GM12878 (cell line): ENCODE measurements around the gene DCK. TPM values are rescaled to one million over a fixed set of nuclear protein-coding genes. Genes with fewer than 3 reads are reported as not detected.
A peak's percentile ranks its signal among the peaks of the same experiment; 100 is the strongest.

Source experiments
- ATAC-seq: fragments of 200-7000 bp; cut with Tn5 transposase; 3 replicates; pipeline ENCODE4 v1.9.1; 2020; ENCODE audit warnings: mild to moderate bottlenecking, moderate library complexity
- BruUV-seq: library from RNA; stranded (reverse); fragments of 400-500 nt; replicated peaks from 2 replicates; lab custom pipeline; 2021; lab: Mats Ljungman, UMichigan
- CTCF ChIA-PET: fragments of 300-600 bp; sonication (Branson Sonifier 250); formaldehyde crosslinking; extraction: SDS; loops from one replicate; lab custom pipeline; 2021; ENCODE audit warnings: inconsistent platforms; lab: Yijun Ruan, JAX
- POLR2A ChIA-PET: fragments of 350-600 bp; formaldehyde crosslinking; extraction: SDS; loops from one replicate; lab custom pipeline; 2021; ENCODE audit warnings: inconsistent platforms; lab: Charles Lee
- RAD21 ChIA-PET: fragments of 300-600 bp; sonication (Branson Sonifier 250); formaldehyde crosslinking; loops from one replicate; lab custom pipeline; 2023; ENCODE audit warnings: antibody characterized with exemption; ENCODE audit not compliant: unreplicated experiment; lab: Charles Lee
- SMC1A ChIA-PET: fragments of 300-600 bp; sonication (Branson Sonifier 250); formaldehyde crosslinking; loops from one replicate; lab custom pipeline; 2023; ENCODE audit not compliant: unreplicated experiment, uncharacterized antibody; lab: Charles Lee
- DNase-seq: peaks from one replicate; pipeline ENCODE4 v3.0.0-alpha.2; 2011; ENCODE audit warnings: low read depth, low spot score
- FAIRE-seq: peaks from 3 replicates; lab custom pipeline; 2011; peaks lifted over from hg19 to GRCh38; lab: Jason Lieb, UNC
- H2AFZ ChIP-seq: 2 replicates; pipeline ENCODE4 v1.6.0; 2011; ENCODE audit warnings: low read depth, low read length, control low read depth; ENCODE audit not compliant: control insufficient read depth
- H3K27ac ChIP-seq: 2 replicates; pipeline ENCODE4 v1.5.1; 2011; ENCODE audit warnings: control low read depth; ENCODE audit not compliant: control insufficient read depth, insufficient read depth
- H3K27me3 ChIP-seq, 2 experiments: replicated peaks in 1 of 2; 2 replicates each; pipeline versions ENCODE4 v1.6.0 to v1.6.1; 2011; ENCODE audit warnings: low read length in 1 of 2; ENCODE audit not compliant: control insufficient read depth in 2 of 2, insufficient read depth in 2 of 2
- H3K36me3 ChIP-seq, 2 experiments: 2 replicates each; pipeline ENCODE4 v1.5.1; 2011; ENCODE audit warnings: low read length in 1 of 2; ENCODE audit not compliant: control insufficient read depth in 2 of 2, insufficient read depth in 2 of 2
- H3K4me1 ChIP-seq: 2 replicates; pipeline ENCODE4 v1.6.1; 2011; ENCODE audit warnings: mild to moderate bottlenecking, low read length, moderate library complexity, mixed read lengths; ENCODE audit not compliant: control insufficient read depth, insufficient read depth
- H3K4me2 ChIP-seq: 2 replicates; pipeline ENCODE4 v1.6.0; 2011; ENCODE audit warnings: control low read depth; ENCODE audit not compliant: control insufficient read depth, insufficient read depth
- H3K4me3 ChIP-seq: fragments of 200-600 bp; sonication (generic); 2 replicates; pipeline ENCODE4 v1.5.1; 2016
- H3K79me2 ChIP-seq: 2 replicates; pipeline ENCODE4 v1.6.0; 2011; ENCODE audit warnings: low read length; ENCODE audit not compliant: control insufficient read depth, insufficient read depth
- H3K9ac ChIP-seq: 2 replicates; pipeline ENCODE4 v1.8.0; 2011; ENCODE audit warnings: low read length, control low read depth, mixed read lengths; ENCODE audit not compliant: control insufficient read depth, insufficient read depth
- H3K9me3 ChIP-seq: replicated peaks from 3 replicates; pipeline ENCODE4 v1.5.1; 2011; ENCODE audit warnings: mild to moderate bottlenecking, low read length; ENCODE audit not compliant: control insufficient read depth, insufficient read depth
- H4K20me1 ChIP-seq: 2 replicates; pipeline ENCODE4 v1.6.0; 2011; ENCODE audit not compliant: control insufficient read depth, insufficient read depth
- CTCF ChIP-seq, 3 experiments: IDR thresholded peaks in 2 of 3; conservative IDR thresholded peaks in 1 of 3; 2 replicates each; pipeline ENCODE4 v1.5.1; 2011; ENCODE audit warnings: low read depth in 3 of 3, low read length in 3 of 3, mild to moderate bottlenecking in 3 of 3, control low read depth in 2 of 3, moderate library complexity in 2 of 3, inconsistent platforms in 1 of 3, mixed read lengths in 1 of 3; ENCODE audit not compliant: control insufficient read depth in 2 of 3, insufficient read depth in 1 of 3; ENCODE audit errors: extremely low read depth in 1 of 3
- EP300 ChIP-seq, 2 experiments: fragments of 150-350 bp in 1 of 2; IDR thresholded peaks; 2 replicates each; pipeline ENCODE4 v1.6.1; 2011 to 2012; ENCODE audit warnings: low read depth in 2 of 2, low read length in 2 of 2, borderline replicate concordance in 1 of 2, improper control_type of control experiment in 1 of 2, inconsistent platforms in 1 of 2; ENCODE audit not compliant: control insufficient read depth in 1 of 2
- EZH2 ChIP-seq: IDR thresholded peaks from 2 replicates; pipeline ENCODE4 v1.6.1; 2012; ENCODE audit warnings: low read depth, mild to moderate bottlenecking, control low read depth, inconsistent platforms, low read length, borderline replicate concordance; ENCODE audit not compliant: control insufficient read depth
- PBX3 ChIP-seq: IDR thresholded peaks from 2 replicates; pipeline ENCODE4 v1.6.1; 2011; ENCODE audit warnings: mild to moderate bottlenecking, low read depth, low read length, moderate library complexity; ENCODE audit not compliant: insufficient replicate concordance
- POLR2AphosphoS5 ChIP-seq: IDR thresholded peaks from 2 replicates; pipeline ENCODE4 v1.6.1; 2011; ENCODE audit warnings: mild to moderate bottlenecking, low read length, inconsistent platforms
- RFX5 ChIP-seq: IDR thresholded peaks from 2 replicates; pipeline ENCODE4 v1.6.1; 2011; ENCODE audit warnings: low read depth, low read length, improper control_type of control experiment
- RUNX3 ChIP-seq: IDR thresholded peaks from 2 replicates; pipeline ENCODE4 v1.6.1; 2012; ENCODE audit warnings: low read length, inconsistent platforms
- SREBF2 ChIP-seq: IDR thresholded peaks from 2 replicates; pipeline ENCODE4 v1.6.1; 2012; ENCODE audit warnings: mild to moderate bottlenecking, low read length
- SRF ChIP-seq, 2 experiments: IDR thresholded peaks; 2 replicates each; pipeline ENCODE4 v1.6.1; 2011; ENCODE audit warnings: low read depth in 2 of 2, low read length in 2 of 2, mild to moderate bottlenecking in 1 of 2, moderate library complexity in 1 of 2
- WGBS: methylation state at CpG from one replicate; pipeline ENCODE4 v1.1.6; 2016; ENCODE audit warnings: low lambda C conversion rate; ENCODE audit not compliant: insufficient replicate concordance, insufficient coverage; ENCODE audit errors: missing lambda C conversion rate; 5-methylcytosine and 5-hydroxymethylcytosine counted together
- in situ Hi-C: fragments of 300-500 bp; cut with MboI; formaldehyde crosslinking; loops from 9 replicates; pipeline ENCODE4 v1.14.3; 2018; ENCODE audit warnings: mixed read lengths
- intact Hi-C: fragments of 100-400 bp; cut with micrococcal nuclease; formaldehyde crosslinking; loops from one replicate; pipeline ENCODE4 v1.14.2; 2022; ENCODE audit not compliant: unreplicated experiment
- polyA plus RNA-seq, 11 experiments: library from polyadenylated mRNA; depleted of rRNA in 4 of 11; unstranded in 6 of 11; stranded (reverse) in 5 of 11; fragments of >200 nt; fragmentation: Nextera tagmentation in 4 of 11; fragmentation: Illumina TruSeq in 1 of 11; extraction: Ambion mirVana in 4 of 11; extraction: Trizol in 1 of 11; gene quantifications; 1 replicate in 1 of 11; 2 replicates in 10 of 11; pipeline versions ENCODE4 v1.2.1 to v1.2.3, GENCODE V29; 2011 to 2016; ENCODE audit warnings: inconsistent platforms in 2 of 11, missing spikeins in 2 of 11, low read depth in 1 of 11
- total RNA-seq, 4 experiments: library from RNA; depleted of rRNA in 3 of 4; stranded (reverse); fragments of >200 nt in 3 of 4; fragmentation: Illumina TruSeq in 1 of 4; extraction: Trizol in 1 of 4; gene quantifications; 2 replicates each; pipeline versions ENCODE4 v1.2.1 to v1.2.3, GENCODE V29; 2013 to 2021
- TF ChIP-seq, protein P1 (sequence below): fragments of 450-650 bp; IDR thresholded peaks from 2 replicates; pipeline ENCODE4 v1.6.1; 2016; ENCODE audit warnings: mild to moderate bottlenecking

The DCK gene
- total and polyA plus RNA-seq, 10 of the 15 experiments (the other 5 are each of a cell fraction or from before 2014, with no cell fraction given) = 20.0 to 69.4 (median 26.2) TPM

DNA sequence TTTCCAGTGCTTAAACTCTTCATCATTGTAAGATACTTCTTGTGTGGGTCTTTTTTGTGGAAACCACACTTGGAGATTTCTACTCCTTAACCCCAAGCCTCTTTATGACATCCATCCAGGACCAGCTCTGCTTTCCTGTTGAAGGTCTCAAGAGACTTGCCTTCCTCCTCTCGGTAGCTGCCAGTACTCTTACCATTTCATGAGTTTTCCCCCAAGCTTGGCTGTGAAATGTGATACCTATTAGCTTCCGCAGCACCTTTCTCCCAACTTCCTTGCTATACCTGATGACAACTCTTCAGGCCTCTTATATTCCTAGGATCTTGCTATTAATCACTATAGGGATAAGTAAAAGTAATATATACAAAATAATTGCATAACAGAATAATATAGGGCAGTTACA is 1.9 kb upstream of the DCK start:
- CTCF ChIA-PET = interaction anchor here (1.1 kb wide), 1 partner anchor 19 kb away, joined by 3 read pairs; no protein-coding TSS in a partner anchor
- TF ChIP-seq POLR2AphosphoS5 = no peak
- no peak for FAIRE-seq
- no peaks in the 10 kb centered on the region for H3K4me1 ChIP-seq
- no peaks in the 10 kb centered on the region for H3K36me3 ChIP-seq
- RAD21 ChIA-PET = interaction anchor here (2.0 kb wide), 1 partner anchor 12 kb away, joined by 5 read pairs; no protein-coding TSS in a partner anchor
- H3K4me2 ChIP-seq = no peak overlapping the region
- ATAC-seq = no peak
- POLR2A ChIA-PET = no interaction called here
- H4K20me1 ChIP-seq = no peaks in the 10 kb centered on the region
- DNase-seq = no peak
- no peak overlapping the region for H3K27ac ChIP-seq
- 95% methylated on average over 2 of the region's 2 CpGs for WGBS
- no peaks in the 10 kb centered on the region for H3K9me3 ChIP-seq
- H3K4me3 ChIP-seq = no peak overlapping the region
- in situ Hi-C loops = loop anchor here (5.0 kb wide), 1 partner anchor 149 kb away; no protein-coding TSS in a partner anchor
- no TSS peak for BruUV-seq
- SMC1A ChIA-PET = interaction anchor here (1.0 to 10.9 kb wide), 6 partner anchors 9 to 286 kb away, joined by 3 to 169 read pairs (median 4); no protein-coding TSS in a partner anchor
- no peak overlapping the region for H2AFZ ChIP-seq
- no peaks in the 10 kb centered on the region for H3K27me3 ChIP-seq
- no peak overlapping the region for H3K9ac ChIP-seq
- peaks cover 41% of the 10 kb centered on the region for H3K79me2 ChIP-seq
- intact Hi-C loops = loop anchor here (5.0 to 10.0 kb wide), 3 partner anchors 154 to 307 kb away; partner anchors contain the start of genes GRSF1 and UTP3

DNA sequence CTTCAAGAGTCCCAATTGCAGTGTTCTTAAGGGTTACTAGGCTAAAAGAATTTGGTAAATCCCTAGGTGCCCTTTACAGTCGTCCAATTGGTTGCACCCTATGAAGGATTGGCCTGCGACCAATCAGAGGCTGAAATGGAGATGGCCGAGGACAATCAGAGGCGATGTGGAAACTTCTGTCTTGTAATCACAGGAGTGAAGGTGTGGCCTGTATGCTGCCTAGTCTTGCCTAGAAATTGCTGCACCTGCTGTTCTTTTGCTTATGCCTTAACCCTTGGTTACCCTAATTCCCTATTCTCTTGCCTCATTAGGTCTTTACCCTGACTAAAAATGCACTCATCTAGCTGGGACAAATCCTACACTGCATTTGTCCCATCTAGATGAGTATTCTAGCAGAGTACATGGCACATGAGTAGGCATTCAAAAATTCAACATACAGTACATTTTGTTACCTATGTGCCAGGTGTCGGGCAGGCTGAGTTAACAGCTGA is 1.0 kb upstream of the DCK start:
- POLR2A ChIA-PET = interaction anchor here (1.3 to 4.0 kb wide), 5 partner anchors 11 to 164 kb away, joined by 3 to 38 read pairs (median 9); no protein-coding TSS in a partner anchor
- DNase-seq (no peak), ATAC-seq (no peak), FAIRE-seq (peak; percentile 66)
- peak overlapping the region; percentile 82 for H3K4me3 ChIP-seq
- peaks cover 49% of the 10 kb centered on the region for H3K79me2 ChIP-seq
- in situ Hi-C loops = loop anchor here (5.0 kb wide), 1 partner anchor 150 kb away; no protein-coding TSS in a partner anchor
- H2AFZ ChIP-seq = peak overlapping the region; percentile 95
- intact Hi-C loops = loop anchor here (5.0 to 10.0 kb wide), 3 partner anchors 155 to 308 kb away; partner anchors contain the start of genes GRSF1 and UTP3
- no peaks in the 10 kb centered on the region for H3K36me3 ChIP-seq
- H3K27ac ChIP-seq = peak overlapping the region; percentile 82
- H4K20me1 ChIP-seq = no peaks in the 10 kb centered on the region
- WGBS = 69% methylated on average over 5 of the region's 5 CpGs
- CTCF ChIA-PET = interaction anchor here (1.2 to 6.5 kb wide), 4 partner anchors 16 to 340 kb away, joined by 3 to 147 read pairs (median 4); no protein-coding TSS in a partner anchor
- no peaks in the 10 kb centered on the region for H3K27me3 ChIP-seq
- RAD21 ChIA-PET = interaction anchor here (1.1 to 6.3 kb wide), 5 partner anchors 14 to 355 kb away, joined by 3 to 127 read pairs (median 8); partner anchors contain the start of gene MOB1B
- SMC1A ChIA-PET = interaction anchor here (0.7 to 10.9 kb wide), 6 partner anchors 15 to 287 kb away, joined by 3 to 169 read pairs (median 8); partner anchors contain the start of gene MOB1B
- 0 out of 2 replicates have a peak, but pooled peaks cover 2% of the 10 kb centered on the region for H3K4me1 ChIP-seq
- H3K4me2 ChIP-seq = peak overlapping the region; percentile 99
- no TSS peak for BruUV-seq
- peak overlapping the region; percentile 86 for H3K9ac ChIP-seq
- no peaks in the 10 kb centered on the region for H3K9me3 ChIP-seq
- TF ChIP-seq PBX3 (peak; percentile 68), EP300 (IDR thresholded peaks at IDR 0.05; ENCODE audit: borderline replicate concordance in 1 of 2, control insufficient read depth in 1 of 2, low read depth in 2 of 2, low read length in 2 of 2) (no peak), EZH2 (no peak), RUNX3 (no peak), SRF (IDR thresholded peaks at IDR 0.05; ENCODE audit: low read depth in 2 of 2, low read length in 2 of 2) (no peak), CTCF (IDR thresholded peaks at IDR 0.05 in 2 of 3, conservative IDR thresholded peaks at IDR 0.05 in 1 of 3; ENCODE audit: control insufficient read depth in 2 of 3, extremely low read depth in 1 of 3, insufficient read depth in 1 of 3, low read depth in 3 of 3, low read length in 3 of 3) (no peak), RFX5 (no peak), SREBF2 (no peak)
- TF ChIP-seq, protein P1, sequence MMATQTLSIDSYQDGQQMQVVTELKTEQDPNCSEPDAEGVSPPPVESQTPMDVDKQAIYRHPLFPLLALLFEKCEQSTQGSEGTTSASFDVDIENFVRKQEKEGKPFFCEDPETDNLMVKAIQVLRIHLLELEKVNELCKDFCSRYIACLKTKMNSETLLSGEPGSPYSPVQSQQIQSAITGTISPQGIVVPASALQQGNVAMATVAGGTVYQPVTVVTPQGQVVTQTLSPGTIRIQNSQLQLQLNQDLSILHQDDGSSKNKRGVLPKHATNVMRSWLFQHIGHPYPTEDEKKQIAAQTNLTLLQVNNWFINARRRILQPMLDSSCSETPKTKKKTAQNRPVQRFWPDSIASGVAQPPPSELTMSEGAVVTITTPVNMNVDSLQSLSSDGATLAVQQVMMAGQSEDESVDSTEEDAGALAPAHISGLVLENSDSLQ = peak; percentile 84
